ENCODE results near the gene ACTN2. TPM values are rescaled to one million over a fixed set of nuclear protein-coding genes. Genes with fewer than 3 reads are reported as not detected.

Gene ACTN2
- total RNA-seq, 4 donors from 2014 or later: 0.16 to 0.55 TPM; not detected in 2

- no peak overlapping the region for H3K27ac ChIP-seq
- peaks cover 0 to 10% of the 10 kb centered on the region in 2 donors for H3K9me3 ChIP-seq
- peaks cover 4% of the 10 kb centered on the region for H3K27me3 ChIP-seq
- DNase-seq: no peak
- H3K4me3 ChIP-seq: no peak overlapping the region
- H3K36me3 ChIP-seq: no peaks in the 10 kb centered on the region
- intact Hi-C loops (cut with DNase I; ENCODE audit: low total_unique reads): no loop called here
- in situ Hi-C loops (cut with MboI; ENCODE audit: low pct_ligation_motif_present in 1 of 4, low pct_unique_long_range_greater_than_20kb in 1 of 4, low sequenced_read_pairs in 3 of 4): no loop called here
- WGBS, 2 donors (ENCODE audit: low coverage in 1 of 2): 75 to 79% methylated on average over 2 of the region's 2 CpGs
- TF ChIP-seq POLR2AphosphoS5 (IDR thresholded peaks at IDR 0.05) (no peak), CTCF (IDR thresholded peaks at IDR 0.05) (no peak), EP300 (IDR thresholded peaks at IDR 0.05; ENCODE audit: low read depth) (no peak), POLR2A (IDR thresholded peaks at IDR 0.05) (no peak)
- no peaks in the 10 kb centered on the region for H3K4me1 ChIP-seq
Observed at GRCh38 chr1:236779312-236779711, 93.0 kb downstream of the ACTN2 start.

- H3K9me3 ChIP-seq: no peaks in the 10 kb centered on the region
- DNase-seq: no peak
- no peaks in the 10 kb centered on the region for H3K4me1 ChIP-seq
- in situ Hi-C loops (cut with MboI; ENCODE audit: low pct_ligation_motif_present in 1 of 4, low pct_unique_long_range_greater_than_20kb in 1 of 4, low sequenced_read_pairs in 3 of 4) (no loop called here), intact Hi-C loops (cut with DNase I; ENCODE audit: low total_unique reads) (no loop called here)
- no peak overlapping the region for H3K4me3 ChIP-seq
- 67% methylated on average over 2 of the region's 2 CpGs; no CpG with 5 or more reads in 1 of the 2 donors for WGBS, 2 donors (ENCODE audit: low coverage in 1 of 2)
- no peaks in the 10 kb centered on the region for H3K36me3 ChIP-seq
- TF ChIP-seq EP300 (IDR thresholded peaks at IDR 0.05; ENCODE audit: low read depth) (no peak), CTCF (IDR thresholded peaks at IDR 0.05) (no peak), POLR2AphosphoS5 (IDR thresholded peaks at IDR 0.05) (no peak), POLR2A (IDR thresholded peaks at IDR 0.05) (no peak)
- H3K27me3 ChIP-seq: no peaks in the 10 kb centered on the region
- no peak overlapping the region for H3K27ac ChIP-seq
Observed at GRCh38 chr1:236785477-236785876, 99.2 kb downstream of the ACTN2 start.

GRCh38 chr1:236786453-236786852 is 100.2 kb downstream of the ACTN2 start:
- Histone ChIP-seq H3K4me1 (no peaks in the 10 kb centered on the region), H3K36me3 (no peaks in the 10 kb centered on the region), H3K9me3 (no peaks in the 10 kb centered on the region), H3K27me3 (no peaks in the 10 kb centered on the region), H3K27ac (no peak overlapping the region), H3K4me3 (no peak overlapping the region)
- intact Hi-C loops (cut with DNase I; ENCODE audit: low total_unique reads) (no loop called here), in situ Hi-C loops (cut with MboI; ENCODE audit: low pct_ligation_motif_present in 1 of 4, low pct_unique_long_range_greater_than_20kb in 1 of 4, low sequenced_read_pairs in 3 of 4) (no loop called here)
- no peak for TF ChIP-seq POLR2A (IDR thresholded peaks at IDR 0.05)
- no peak for TF ChIP-seq CTCF (IDR thresholded peaks at IDR 0.05)
- TF ChIP-seq EP300 (IDR thresholded peaks at IDR 0.05; ENCODE audit: low read depth): no peak
- TF ChIP-seq POLR2AphosphoS5 (IDR thresholded peaks at IDR 0.05): no peak
- 91% methylated on average over 16 of the region's 16 CpGs; no CpG with 5 or more reads in 1 of the 2 donors for WGBS, 2 donors (ENCODE audit: low coverage in 1 of 2)
- no peak for DNase-seq

GRCh38 chr1:236794585-236795034 is 108.3 kb downstream of the ACTN2 start:
- TF ChIP-seq CTCF (IDR thresholded peaks at IDR 0.05) (no peak), EP300 (IDR thresholded peaks at IDR 0.05; ENCODE audit: low read depth) (no peak), POLR2AphosphoS5 (IDR thresholded peaks at IDR 0.05) (no peak), POLR2A (IDR thresholded peaks at IDR 0.05) (no peak)
- no peak for DNase-seq
- WGBS, 2 donors (ENCODE audit: low coverage in 1 of 2): 9 to 27% methylated on average over 3 to 11 of the region's 11 CpGs
- Histone ChIP-seq H3K9me3 (no peaks in the 10 kb centered on the region), H3K4me1 (peaks cover 6 to 24% (median 22%) of the 10 kb centered on the region in 4 donors), H3K27ac (peak overlapping the region; percentile 85 to 94 (median 90)), H3K4me3 (peak overlapping the region; percentile 1 to 86 (median 64)), H3K27me3 (no peaks in the 10 kb centered on the region), H3K36me3 (no peaks in the 10 kb centered on the region)
- intact Hi-C loops (cut with DNase I; ENCODE audit: low total_unique reads) (no loop called here), in situ Hi-C loops (cut with MboI; ENCODE audit: low pct_ligation_motif_present in 1 of 4, low pct_unique_long_range_greater_than_20kb in 1 of 4, low sequenced_read_pairs in 3 of 4) (loop anchor here in 1 of 4 donors (10.0 kb wide), 1 partner anchor 190 kb away; the partner anchor contains the start of gene HEATR1)
